Measurements from ENCODE around the gene HEATR9.

Gene HEATR9

GRCh38 chr17:35808240-35808961 is 60.3 kb downstream of the HEATR9 start:
- DNase-seq, result no peak

GRCh38 chr17:35807371-35808144 is 61.1 kb downstream of the HEATR9 start:
- DNase-seq, result no peak

All from MV-4-11 (cell line).